H1 (cell line): ENCODE measurements around the gene HAO2. TPM values are rescaled to one million over a fixed set of nuclear protein-coding genes. Genes with fewer than 3 reads are reported as not detected.
"Not testable (repeated sequence)": the region's sequence is repeated elsewhere in the genome, so short reads cannot be mapped to it uniquely, and the experiment has no call there.

Experiments used
- CTCF ChIA-PET: fragments of 300-600 bp; sonication (Branson Sonifier 250); formaldehyde crosslinking; loops from one replicate; lab custom pipeline; 2021; ENCODE audit not compliant: partially characterized antibody; lab: Charles Lee
- POLR2A ChIA-PET: fragments of 300-600 bp; sonication (Branson Sonifier 250); formaldehyde crosslinking; loops from one replicate; lab custom pipeline; 2021; ENCODE audit warnings: inconsistent platforms; ENCODE audit not compliant: partially characterized antibody; lab: Charles Lee
- DNase-seq, 2 experiments: peaks; one replicate each; pipeline versions ENCODE4 v3.0.0 to v3.0.0-alpha.2; 2010 to 2022; ENCODE audit warnings: low spot score in 2 of 2, low read depth in 1 of 2, mixed read lengths in 1 of 2
- FAIRE-seq: peaks from 2 replicates; lab custom pipeline; 2011; peaks lifted over from hg19 to GRCh38; lab: Jason Lieb, UNC
- H2AFZ ChIP-seq: 2 replicates; pipeline ENCODE4 v1.8.1; 2012; ENCODE audit warnings: low read length, inconsistent platforms
- H2AK5ac ChIP-seq: 2 replicates; pipeline ENCODE4 v1.6.1; 2013; ENCODE audit warnings: low read depth, low read length
- H2BK120ac ChIP-seq: replicated peaks from 2 replicates; pipeline ENCODE3; 2013; ENCODE audit warnings: low read depth, low read length, inconsistent platforms
- H2BK12ac ChIP-seq: 2 replicates; pipeline ENCODE4 v1.6.1; 2013; ENCODE audit warnings: low read depth, low read length
- H2BK15ac ChIP-seq: 2 replicates; pipeline ENCODE4 v1.6.1; 2013; ENCODE audit warnings: low read length
- H2BK20ac ChIP-seq: 2 replicates; pipeline ENCODE4 v1.6.1; 2013; ENCODE audit warnings: low read length
- H2BK5ac ChIP-seq: 2 replicates; pipeline ENCODE4 v1.6.1; 2013; ENCODE audit warnings: low read depth, low read length
- H3K14ac ChIP-seq: 2 replicates; pipeline ENCODE4 v1.6.1; 2013; ENCODE audit warnings: inconsistent platforms; ENCODE audit not compliant: insufficient read length
- H3K18ac ChIP-seq: 2 replicates; pipeline ENCODE4 v1.6.1; 2013; ENCODE audit warnings: low read length; ENCODE audit errors: extremely low read depth
- H3K23ac ChIP-seq: 2 replicates; pipeline ENCODE4 v1.6.1; 2013; ENCODE audit warnings: inconsistent platforms; ENCODE audit not compliant: insufficient read length
- H3K23me2 ChIP-seq: 2 replicates; pipeline ENCODE4 v1.6.1; 2013; ENCODE audit warnings: low read depth, low read length
- H3K27ac ChIP-seq: 2 replicates; pipeline ENCODE4 v1.6.1; 2011; ENCODE audit warnings: low read depth, low read length, inconsistent platforms
- H3K27me3 ChIP-seq, 4 experiments: replicated peaks in 1 of 4; 1 replicate in 1 of 4; 2 replicates in 3 of 4; pipeline versions ENCODE4 v1.6.1 to v1.8.1; 2011 to 2013; ENCODE audit warnings: low read length in 3 of 4, mild to moderate bottlenecking in 3 of 4, inconsistent platforms in 2 of 4, mixed read lengths in 2 of 4, moderate library complexity in 1 of 4; ENCODE audit not compliant: control insufficient read depth in 3 of 4, insufficient read depth in 3 of 4; ENCODE audit errors: extremely low read depth in 1 of 4
- H3K36me3 ChIP-seq, 4 experiments: 2 replicates each; pipeline versions ENCODE4 v1.6.1 to v1.8.1; 2011 to 2013; ENCODE audit warnings: mild to moderate bottlenecking in 4 of 4, low read length in 3 of 4, moderate library complexity in 2 of 4, control low read depth in 1 of 4, inconsistent platforms in 1 of 4; ENCODE audit not compliant: insufficient read depth in 4 of 4, control insufficient read depth in 2 of 4
- H3K4ac ChIP-seq: replicated peaks from 2 replicates; pipeline ENCODE3; 2013; ENCODE audit warnings: low read length, low read depth, mixed read lengths, inconsistent platforms; ENCODE audit not compliant: insufficient read length
- H3K4me1 ChIP-seq, 4 experiments: replicated peaks in 1 of 4; 1 replicate in 1 of 4; 2 replicates in 3 of 4; pipeline versions ENCODE4 v1.6.1 to v1.8.1; 2011 to 2013; ENCODE audit warnings: low read length in 3 of 4, inconsistent platforms in 2 of 4, mixed read lengths in 1 of 4; ENCODE audit not compliant: insufficient read depth in 4 of 4, control insufficient read depth in 3 of 4
- H3K4me2 ChIP-seq, 2 experiments: 2 replicates each; pipeline versions ENCODE4 v1.6.1 to v1.8.1; 2011 to 2013; ENCODE audit warnings: low read depth in 2 of 2, low read length in 2 of 2, control low read depth in 1 of 2, inconsistent platforms in 1 of 2, mild to moderate bottlenecking in 1 of 2; ENCODE audit not compliant: insufficient read depth in 1 of 2
- H3K4me3 ChIP-seq, 4 experiments: fragments of 200-600, 300-600 bp in 1 of 4; sonication (generic), shearing (Covaris generic), sonication (Bioruptor Twin) in 1 of 4; 2 replicates each; pipeline versions ENCODE4 v1.5.1 to v1.8.1; 2011 to 2016; ENCODE audit warnings: low read length in 4 of 4, low read depth in 3 of 4, control low read depth in 2 of 4, inconsistent platforms in 2 of 4, mild to moderate bottlenecking in 2 of 4, mixed read lengths in 1 of 4, moderate library complexity in 1 of 4; ENCODE audit not compliant: insufficient read depth in 2 of 4; ENCODE audit errors: extremely low read depth in 1 of 4
- H3K56ac ChIP-seq: replicated peaks from 2 replicates; pipeline ENCODE3; 2013; ENCODE audit warnings: low read depth, mild to moderate bottlenecking, mixed read lengths, low read length, inconsistent platforms; ENCODE audit not compliant: insufficient read length
- H3K79me1 ChIP-seq: 2 replicates; pipeline ENCODE4 v1.6.1; 2013; ENCODE audit warnings: low read depth, low read length, control low read depth
- H3K79me2 ChIP-seq, 2 experiments: 2 replicates each; pipeline versions ENCODE4 v1.6.1 to v1.8.1; 2012 to 2013; ENCODE audit warnings: low read length in 2 of 2, mild to moderate bottlenecking in 2 of 2, inconsistent platforms in 1 of 2; ENCODE audit not compliant: insufficient read depth in 2 of 2, control insufficient read depth in 1 of 2
- H3K9ac ChIP-seq, 4 experiments: replicated peaks in 1 of 4; 1 replicate in 1 of 4; 2 replicates in 3 of 4; pipeline versions ENCODE4 v1.6.1 to v1.8.1; 2011 to 2013; ENCODE audit warnings: low read depth in 3 of 4, low read length in 3 of 4, control low read depth in 2 of 4, mild to moderate bottlenecking in 2 of 4, moderate library complexity in 2 of 4, inconsistent platforms in 1 of 4; ENCODE audit errors: extremely low read depth in 1 of 4
- H3K9me3 ChIP-seq, 2 experiments: 2 replicates each; pipeline versions ENCODE4 v1.6.1 to v1.8.1; 2012 to 2013; ENCODE audit warnings: mild to moderate bottlenecking in 2 of 2, moderate library complexity in 2 of 2, control low read depth in 1 of 2, inconsistent platforms in 1 of 2, low read depth in 1 of 2, low read length in 1 of 2, mixed read lengths in 1 of 2; ENCODE audit not compliant: insufficient read depth in 2 of 2
- H4K20me1 ChIP-seq, 2 experiments: replicated peaks in 1 of 2; 2 replicates each; pipeline versions ENCODE3 to v1.8.1; 2011 to 2013; ENCODE audit warnings: inconsistent platforms in 2 of 2, low read length in 2 of 2, mild to moderate bottlenecking in 1 of 2; ENCODE audit not compliant: insufficient read depth in 2 of 2, control insufficient read depth in 1 of 2
- H4K5ac ChIP-seq: 2 replicates; pipeline ENCODE4 v1.6.1; 2013; ENCODE audit warnings: low read length, low read depth, mixed read lengths, inconsistent platforms; ENCODE audit not compliant: insufficient read length
- H4K8ac ChIP-seq: 2 replicates; pipeline ENCODE4 v1.8.0; 2013; ENCODE audit warnings: mild to moderate bottlenecking, moderate library complexity, low read length, inconsistent platforms; ENCODE audit not compliant: insufficient read depth; ENCODE audit errors: extremely low read depth
- H4K91ac ChIP-seq: replicated peaks from 2 replicates; pipeline ENCODE3; 2013; ENCODE audit warnings: low read length, mixed read lengths, inconsistent platforms; ENCODE audit not compliant: insufficient read length
- WGBS, 2 experiments: shearing (Covaris generic) in 1 of 2; methylation state at CpG; one replicate each; pipeline versions ENCODE4 v1.1.6 to v1.1.7; 2013 to 2015; ENCODE audit warnings: low lambda C conversion rate in 2 of 2, mixed read lengths in 2 of 2, inconsistent platforms in 1 of 2, low coverage in 1 of 2, missing lambda C conversion rate in 1 of 2; ENCODE audit not compliant: insufficient replicate concordance in 2 of 2, insufficient coverage in 1 of 2, insufficient read length in 1 of 2; ENCODE audit errors: extremely low coverage in 1 of 2, missing lambda C conversion rate in 1 of 2; 5-methylcytosine and 5-hydroxymethylcytosine counted together
- polyA plus RNA-seq, 7 experiments: library from polyadenylated mRNA; depleted of rRNA in 3 of 7; stranded (reverse) in 5 of 7; unstranded in 2 of 7; fragments of >200 nt in 5 of 7; fragments of 200-250 nt in 2 of 7; gene quantifications; 1 replicate in 5 of 7; 2 replicates in 1 of 7; 4 replicates in 1 of 7; pipeline versions ENCODE4 v1.2.1 to v1.2.3, GENCODE V29; 2011 to 2013; ENCODE audit warnings: missing spikeins in 2 of 7, mixed read lengths in 2 of 7
- total RNA-seq: library from RNA; stranded (reverse); fragmentation: NEBNext Ultra II Directional; extraction: Animal tissue kit (Norgen Biotek cat#: 25700); gene quantifications from 2 replicates; pipeline ENCODE4 v1.2.1, GENCODE V29; 2021

HAO2 gene
- total and polyA plus RNA-seq, 2 of the 8 experiments (the other 6 are each of a cell fraction or from before 2014, with no cell fraction given), result not detected

GRCh38 chr1:119350866-119351265 is 17.7 kb upstream of the HAO2 start:
- H4K5ac ChIP-seq, H3K79me1 ChIP-seq, H3K4me3 ChIP-seq, H3K23me2 ChIP-seq, H3K36me3 ChIP-seq, H3K9ac ChIP-seq, H3K23ac ChIP-seq, H2BK15ac ChIP-seq, H3K4ac ChIP-seq, H3K9me3 ChIP-seq, H2AFZ ChIP-seq, POLR2A ChIA-PET, H2BK120ac ChIP-seq, H3K56ac ChIP-seq, H2BK20ac ChIP-seq, H2BK5ac ChIP-seq, H3K4me1 ChIP-seq, H2BK12ac ChIP-seq, H3K79me2 ChIP-seq, H3K14ac ChIP-seq, H4K91ac ChIP-seq, H3K18ac ChIP-seq, H3K27ac ChIP-seq, H4K20me1 ChIP-seq, H3K27me3 ChIP-seq, H2AK5ac ChIP-seq, H3K4me2 ChIP-seq, DNase-seq, H4K8ac ChIP-seq, FAIRE-seq: not testable (repeated sequence)
- WGBS, 2 experiments, result 92% methylated on average over 2 of the region's 2 CpGs; no CpG with 5 or more reads in 1 of the 2 experiments
- CTCF ChIA-PET, result interaction anchor here (1.0 to 3.5 kb wide), 7 partner anchors 16 to 75 kb away, joined by 3 to 22 read pairs (median 3); no protein-coding TSS in a partner anchor
